Kidney tubule cell (primary cell): ENCODE data around the gene BCKDHA.

ENCODE experiments used
- DNase-seq: peaks from one replicate; pipeline ENCODE4 v3.0.0-alpha.2; 2018; ENCODE audit warnings: low spot score

Gene BCKDHA

GRCh38 chr19:41397086-41398049 lies at the start of gene BCKDHA, which contains the start of gene EXOSC5:
Gene BCKDHA (plus strand): TSS chr19:41397818. CDS start chr19:41397828, 10 bp downstream.
Gene EXOSC5 (minus strand): TSS chr19:41397359. CDS start chr19:41397328, 31 bp downstream.
- peak; percentile 100 for DNase-seq

DNA sequence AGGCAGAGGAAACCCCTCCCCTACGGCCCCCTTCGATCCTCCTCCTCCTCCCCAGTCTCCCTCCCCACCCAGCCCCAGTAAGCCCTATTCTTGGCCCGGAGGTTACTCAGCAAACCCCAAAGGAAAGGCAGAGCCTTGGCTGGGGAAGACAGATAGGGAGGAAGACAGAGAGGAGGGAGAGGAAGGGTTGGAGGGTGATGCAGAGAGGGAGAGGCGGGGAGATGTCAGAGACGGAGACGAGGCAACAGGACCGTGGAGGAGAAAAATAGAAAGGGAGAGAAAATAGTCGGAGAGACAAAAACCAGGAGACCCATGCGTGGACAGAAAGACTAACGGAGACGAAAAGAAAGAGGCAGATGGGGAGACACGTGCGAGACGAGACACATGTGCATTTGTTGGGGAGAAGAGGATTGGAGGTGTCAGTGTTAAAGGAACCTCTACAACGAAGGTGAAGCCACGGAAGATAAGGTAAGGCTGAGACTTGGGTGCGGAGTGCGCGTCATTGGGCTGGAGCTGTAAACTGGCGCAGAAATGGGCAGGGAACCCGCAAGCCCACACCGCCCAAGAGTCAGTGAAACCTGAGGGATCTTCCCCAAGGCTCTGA lies 46.8 kb upstream of the BCKDHA start:
- no peak for DNase-seq

- peak; percentile 63 for DNase-seq
Measured at GRCh38 chr19:41351339-41352245, 46.0 kb upstream of the BCKDHA start.

- DNase-seq: no peak
Measured at GRCh38 chr19:41352279-41352608, 45.4 kb upstream of the BCKDHA start.

DNA sequence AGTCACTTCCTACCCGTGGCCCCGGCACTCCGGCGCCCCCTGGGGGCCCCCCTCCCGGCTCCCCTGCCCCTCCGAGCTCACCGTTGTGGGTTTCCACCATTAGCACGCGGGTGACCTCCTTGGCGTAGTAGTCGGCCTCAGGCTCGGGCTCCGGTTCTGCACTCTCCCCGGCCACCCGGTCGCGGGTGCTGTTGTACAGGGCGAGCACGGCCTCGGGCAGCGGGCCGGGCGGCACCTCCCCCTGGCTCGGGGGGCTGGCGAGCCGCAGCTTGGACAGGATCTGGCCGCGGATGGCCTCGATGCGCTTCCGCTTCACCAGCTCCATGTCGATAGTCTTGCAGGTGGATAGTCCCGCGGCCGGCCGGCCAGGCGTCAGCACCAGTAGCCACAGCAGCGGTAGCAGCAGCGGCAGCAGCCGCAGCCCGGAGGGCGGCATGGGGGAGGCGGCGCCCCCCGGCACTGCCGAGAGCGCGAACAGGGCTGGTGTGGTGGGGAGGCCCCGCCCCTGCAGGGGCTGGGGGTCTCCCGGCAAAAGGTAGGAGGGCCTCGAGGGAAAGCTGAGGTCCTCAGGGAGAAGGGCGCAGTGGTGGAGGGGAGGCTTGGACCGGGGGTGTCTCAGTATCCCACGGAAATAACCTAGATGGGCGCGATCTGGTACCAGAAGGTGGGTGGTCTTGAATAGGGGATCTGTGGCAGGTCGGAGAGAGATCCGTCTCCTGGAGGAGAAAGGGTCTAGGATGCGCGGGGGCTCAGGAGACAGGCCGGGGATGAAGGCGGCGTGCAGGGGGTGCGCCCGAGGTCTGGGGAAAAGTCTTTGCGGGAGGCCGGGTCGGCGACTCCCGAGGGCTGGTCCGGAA lies 44.8 kb upstream of the BCKDHA start:
- peak; percentile 65 for DNase-seq

- peak; percentile 90 for DNase-seq
Measured at GRCh38 chr19:41353466-41354342, 43.9 kb upstream of the BCKDHA start, which contains the start of gene TGFB1. Gene TGFB1 (minus strand): TSS chr19:41353922. CDS start chr19:41353044, 878 bp downstream.

- no peak for DNase-seq
Measured at GRCh38 chr19:41354343-41354953, 43.2 kb upstream of the BCKDHA start.

DNA sequence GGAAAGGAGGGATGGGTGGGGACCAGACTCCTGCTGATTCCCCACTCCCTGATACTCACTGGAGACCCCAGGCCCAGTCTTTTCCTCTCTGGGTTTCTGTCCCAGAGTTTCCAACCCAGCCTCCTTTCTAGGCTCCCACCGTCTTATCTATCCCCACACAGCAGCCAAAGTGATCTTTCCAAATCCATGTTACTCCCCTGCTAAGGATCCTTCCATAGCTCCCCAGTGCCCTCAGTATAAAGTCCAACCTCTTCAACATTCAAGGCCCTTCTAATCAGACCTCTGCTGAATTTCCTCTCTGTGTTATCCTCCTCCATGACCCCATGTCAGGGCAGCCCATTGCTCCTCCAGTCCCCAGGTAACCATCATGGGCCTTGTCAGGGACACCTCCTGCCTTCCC lies 42.6 kb upstream of the BCKDHA start:
- no peak for DNase-seq

- DNase-seq: no peak
Measured at GRCh38 chr19:41355802-41356201, 41.8 kb upstream of the BCKDHA start.

GRCh38 chr19:41356984-41357739 lies 40.5 kb upstream of the BCKDHA start:
- no peak for DNase-seq

GRCh38 chr19:41357746-41358145 lies 39.9 kb upstream of the BCKDHA start:
- DNase-seq: no peak

- no peak for DNase-seq
Measured at GRCh38 chr19:41359741-41360140, 37.9 kb upstream of the BCKDHA start.

DNA sequence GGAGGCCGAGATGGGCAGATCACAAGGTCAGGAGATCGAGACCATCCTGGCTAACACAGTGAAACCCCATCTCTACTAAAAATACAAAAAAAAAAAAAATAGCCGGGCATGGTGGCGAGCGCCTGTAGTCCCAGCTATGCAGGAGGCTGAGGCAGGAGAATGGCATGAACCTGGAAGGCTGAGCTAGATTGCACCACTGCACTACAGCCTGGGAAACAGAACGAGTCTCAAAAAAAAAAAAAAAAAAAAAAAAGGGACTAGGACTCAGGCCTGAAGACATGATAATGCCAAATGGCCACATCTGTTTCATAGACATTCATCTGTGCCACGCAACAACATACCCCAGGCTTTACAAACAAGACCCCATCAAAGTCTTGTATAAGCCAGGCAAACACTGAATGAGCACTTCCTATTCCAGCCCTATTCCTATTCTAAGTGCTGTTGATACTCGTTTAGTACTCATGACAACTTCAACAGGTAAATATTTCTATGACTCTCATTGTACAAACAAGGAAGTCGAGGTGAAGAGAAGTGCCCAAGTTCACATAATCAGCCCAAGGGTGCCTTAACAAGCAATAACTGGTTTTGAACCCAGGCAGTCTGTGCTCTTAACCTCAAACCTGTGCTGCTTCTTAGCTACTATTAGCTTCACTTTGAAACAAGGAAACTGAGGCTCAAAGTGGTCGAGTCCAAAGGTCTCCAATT lies 35.3 kb upstream of the BCKDHA start:
- DNase-seq: peak; percentile 62

- DNase-seq: no peak
Measured at GRCh38 chr19:41363371-41363752, 34.3 kb upstream of the BCKDHA start.

DNA sequence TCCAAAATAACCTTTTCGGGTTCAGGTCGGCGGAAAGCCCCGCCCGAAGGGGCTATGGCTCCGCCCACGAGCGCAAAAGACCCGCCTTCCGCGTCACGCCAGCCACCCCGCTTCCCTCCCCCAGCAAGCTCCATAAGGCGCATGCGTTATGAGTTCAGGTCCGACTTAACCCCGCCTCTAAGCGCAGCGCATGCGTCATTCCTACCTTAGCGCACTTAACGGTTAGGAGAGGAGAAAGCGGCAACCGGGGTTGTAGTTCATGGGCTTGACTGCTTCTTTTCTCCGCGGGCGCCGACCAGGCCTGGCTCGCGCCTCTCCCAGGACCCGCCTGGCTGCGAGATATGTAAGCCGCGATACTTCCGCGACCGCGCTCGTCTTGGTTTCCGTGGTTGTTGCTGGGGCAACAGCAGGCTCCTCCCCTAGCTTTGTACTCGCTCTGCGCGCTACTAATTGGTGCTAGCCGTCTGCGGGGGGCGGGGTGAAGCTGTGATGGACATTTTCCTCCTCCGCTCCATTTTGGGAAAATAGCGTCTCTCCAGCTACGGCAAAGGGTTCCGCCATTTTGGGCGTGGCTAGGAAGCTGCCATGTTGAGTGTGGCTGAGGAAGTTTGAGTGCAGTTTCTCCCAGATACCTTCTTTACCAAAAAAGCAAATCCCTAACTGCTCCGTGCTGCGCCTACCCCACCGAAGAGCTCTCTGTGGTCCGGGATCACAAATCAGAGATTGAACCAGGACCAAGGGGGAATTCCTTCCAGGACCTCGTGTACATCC lies 33.7 kb upstream of the BCKDHA start, which contains the start of gene B9D2:
TSS of gene B9D2 (minus strand) at position 397 of the 771 bp plus-strand sequence. CDS start 630 bp downstream, outside the sequence.
- DNase-seq: peak; percentile 98

DNA sequence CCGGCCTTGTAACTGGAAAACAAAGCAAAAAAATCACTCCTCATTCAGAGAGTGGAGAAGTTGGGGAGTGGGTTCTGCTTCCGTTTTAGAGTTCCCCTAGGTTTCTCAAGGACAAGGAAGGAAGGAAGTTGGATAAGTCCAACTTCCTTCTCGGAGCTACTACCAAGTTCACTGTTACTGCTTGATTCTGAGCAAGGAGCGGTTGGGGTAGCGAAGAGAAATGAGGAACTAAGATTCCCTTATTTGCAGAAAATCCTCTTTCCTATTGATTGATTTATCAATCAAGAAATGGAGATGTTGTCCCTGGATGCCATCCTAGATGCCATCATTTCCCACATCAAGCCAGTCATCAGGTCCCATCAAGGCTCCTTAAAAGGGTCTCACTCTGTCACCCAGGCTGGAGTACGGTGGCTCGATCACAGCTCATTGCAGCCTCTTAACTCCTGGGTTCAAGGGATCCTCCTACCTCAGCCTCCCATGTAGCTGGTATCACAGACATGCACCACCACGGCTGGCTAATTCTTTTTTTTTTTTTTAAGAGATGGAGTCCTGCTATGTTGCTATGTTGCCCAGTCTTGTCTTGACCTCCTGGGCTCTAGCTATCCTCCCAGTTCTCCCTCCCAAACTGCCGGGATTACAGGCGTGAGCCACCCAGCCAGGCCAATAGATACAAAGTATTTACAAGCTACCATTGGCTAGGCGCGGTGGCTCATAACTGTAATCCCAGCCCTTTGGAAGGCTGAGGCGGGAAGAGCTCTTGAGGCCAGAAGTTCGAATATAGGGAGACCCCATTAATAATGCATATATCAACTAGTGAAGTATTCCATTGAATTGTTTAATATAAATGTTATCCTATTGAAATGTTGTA lies 32.9 kb upstream of the BCKDHA start:
- DNase-seq: no peak
